Hippocampal formation (tissue), 2 donors: ENCODE data around the gene LRRC49.
"Not testable (repeated sequence)": the region's sequence is repeated elsewhere in the genome, so short reads cannot be mapped to it uniquely, and the experiment has no call there.

Experiments
- DNase-seq, 2 donors: peaks; one replicate each; lab custom pipeline; 2025; lab: John Stamatoyannopoulos, UW

The LRRC49 gene

GRCh38 chr15:70920981-70921696 is 28.5 kb downstream of the LRRC49 start:
- DNase-seq, result no peak

- no peak for DNase-seq
Measured at GRCh38 chr15:70922119-70922518, 29.5 kb downstream of the LRRC49 start.

- no peak for DNase-seq
Measured at GRCh38 chr15:70923311-70924080, 30.9 kb downstream of the LRRC49 start.

- not testable (repeated sequence) for DNase-seq
Measured at GRCh38 chr15:70926914-70927313, 34.3 kb downstream of the LRRC49 start.

- DNase-seq, result no peak
Measured at GRCh38 chr15:70931821-70932220, 39.2 kb downstream of the LRRC49 start.

GRCh38 chr15:70932397-70932796 is 39.8 kb downstream of the LRRC49 start:
- no peak for DNase-seq

- no peak for DNase-seq
Measured at GRCh38 chr15:70933411-70933810, 40.8 kb downstream of the LRRC49 start.

GRCh38 chr15:70935631-70936030 is 43.0 kb downstream of the LRRC49 start:
- DNase-seq, result no peak

- DNase-seq, result no peak
Measured at GRCh38 chr15:70936326-70936725, 43.7 kb downstream of the LRRC49 start.

- DNase-seq, result not testable (repeated sequence)
Measured at GRCh38 chr15:70943285-70943684, 50.7 kb downstream of the LRRC49 start.

GRCh38 chr15:70947351-70948335 is 55.0 kb downstream of the LRRC49 start:
- DNase-seq, result no peak

- no peak for DNase-seq
Measured at GRCh38 chr15:70950953-70951352, 58.3 kb downstream of the LRRC49 start.

GRCh38 chr15:70954171-70954570 is 61.5 kb downstream of the LRRC49 start:
- no peak for DNase-seq

GRCh38 chr15:70954733-70955132 is 62.1 kb downstream of the LRRC49 start:
- DNase-seq, result no peak

GRCh38 chr15:70955151-70955550 is 62.5 kb downstream of the LRRC49 start:
- no peak for DNase-seq

- DNase-seq, result no peak
Measured at GRCh38 chr15:70956201-70956995, 63.8 kb downstream of the LRRC49 start.

- DNase-seq, result no peak
Measured at GRCh38 chr15:70962084-70962483, 69.5 kb downstream of the LRRC49 start.

- no peak for DNase-seq
Measured at GRCh38 chr15:70963199-70963598, 70.6 kb downstream of the LRRC49 start.

- DNase-seq, result no peak
Measured at GRCh38 chr15:70964058-70964457, 71.4 kb downstream of the LRRC49 start.

- DNase-seq, result no peak
Measured at GRCh38 chr15:70964686-70965085, 72.1 kb downstream of the LRRC49 start.

GRCh38 chr15:70967646-70968045 is 75.0 kb downstream of the LRRC49 start:
- DNase-seq, result no peak
